Measurements from ENCODE around the gene TRIOBP. TPM values are rescaled to one million over a fixed set of nuclear protein-coding genes. Genes with fewer than 3 reads are reported as not detected.
A peak's percentile ranks its signal among the peaks of the same experiment; 100 is the strongest.

The TRIOBP gene, protein sequence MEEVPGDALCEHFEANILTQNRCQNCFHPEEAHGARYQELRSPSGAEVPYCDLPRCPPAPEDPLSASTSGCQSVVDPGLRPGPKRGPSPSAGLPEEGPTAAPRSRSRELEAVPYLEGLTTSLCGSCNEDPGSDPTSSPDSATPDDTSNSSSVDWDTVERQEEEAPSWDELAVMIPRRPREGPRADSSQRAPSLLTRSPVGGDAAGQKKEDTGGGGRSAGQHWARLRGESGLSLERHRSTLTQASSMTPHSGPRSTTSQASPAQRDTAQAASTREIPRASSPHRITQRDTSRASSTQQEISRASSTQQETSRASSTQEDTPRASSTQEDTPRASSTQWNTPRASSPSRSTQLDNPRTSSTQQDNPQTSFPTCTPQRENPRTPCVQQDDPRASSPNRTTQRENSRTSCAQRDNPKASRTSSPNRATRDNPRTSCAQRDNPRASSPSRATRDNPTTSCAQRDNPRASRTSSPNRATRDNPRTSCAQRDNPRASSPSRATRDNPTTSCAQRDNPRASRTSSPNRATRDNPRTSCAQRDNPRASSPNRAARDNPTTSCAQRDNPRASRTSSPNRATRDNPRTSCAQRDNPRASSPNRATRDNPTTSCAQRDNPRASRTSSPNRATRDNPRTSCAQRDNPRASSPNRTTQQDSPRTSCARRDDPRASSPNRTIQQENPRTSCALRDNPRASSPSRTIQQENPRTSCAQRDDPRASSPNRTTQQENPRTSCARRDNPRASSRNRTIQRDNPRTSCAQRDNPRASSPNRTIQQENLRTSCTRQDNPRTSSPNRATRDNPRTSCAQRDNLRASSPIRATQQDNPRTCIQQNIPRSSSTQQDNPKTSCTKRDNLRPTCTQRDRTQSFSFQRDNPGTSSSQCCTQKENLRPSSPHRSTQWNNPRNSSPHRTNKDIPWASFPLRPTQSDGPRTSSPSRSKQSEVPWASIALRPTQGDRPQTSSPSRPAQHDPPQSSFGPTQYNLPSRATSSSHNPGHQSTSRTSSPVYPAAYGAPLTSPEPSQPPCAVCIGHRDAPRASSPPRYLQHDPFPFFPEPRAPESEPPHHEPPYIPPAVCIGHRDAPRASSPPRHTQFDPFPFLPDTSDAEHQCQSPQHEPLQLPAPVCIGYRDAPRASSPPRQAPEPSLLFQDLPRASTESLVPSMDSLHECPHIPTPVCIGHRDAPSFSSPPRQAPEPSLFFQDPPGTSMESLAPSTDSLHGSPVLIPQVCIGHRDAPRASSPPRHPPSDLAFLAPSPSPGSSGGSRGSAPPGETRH (N-terminal part only)
- 10 to 100 TPM; 54.6 to 89.1 (median 83.6) TPM for total RNA-seq

DNA sequence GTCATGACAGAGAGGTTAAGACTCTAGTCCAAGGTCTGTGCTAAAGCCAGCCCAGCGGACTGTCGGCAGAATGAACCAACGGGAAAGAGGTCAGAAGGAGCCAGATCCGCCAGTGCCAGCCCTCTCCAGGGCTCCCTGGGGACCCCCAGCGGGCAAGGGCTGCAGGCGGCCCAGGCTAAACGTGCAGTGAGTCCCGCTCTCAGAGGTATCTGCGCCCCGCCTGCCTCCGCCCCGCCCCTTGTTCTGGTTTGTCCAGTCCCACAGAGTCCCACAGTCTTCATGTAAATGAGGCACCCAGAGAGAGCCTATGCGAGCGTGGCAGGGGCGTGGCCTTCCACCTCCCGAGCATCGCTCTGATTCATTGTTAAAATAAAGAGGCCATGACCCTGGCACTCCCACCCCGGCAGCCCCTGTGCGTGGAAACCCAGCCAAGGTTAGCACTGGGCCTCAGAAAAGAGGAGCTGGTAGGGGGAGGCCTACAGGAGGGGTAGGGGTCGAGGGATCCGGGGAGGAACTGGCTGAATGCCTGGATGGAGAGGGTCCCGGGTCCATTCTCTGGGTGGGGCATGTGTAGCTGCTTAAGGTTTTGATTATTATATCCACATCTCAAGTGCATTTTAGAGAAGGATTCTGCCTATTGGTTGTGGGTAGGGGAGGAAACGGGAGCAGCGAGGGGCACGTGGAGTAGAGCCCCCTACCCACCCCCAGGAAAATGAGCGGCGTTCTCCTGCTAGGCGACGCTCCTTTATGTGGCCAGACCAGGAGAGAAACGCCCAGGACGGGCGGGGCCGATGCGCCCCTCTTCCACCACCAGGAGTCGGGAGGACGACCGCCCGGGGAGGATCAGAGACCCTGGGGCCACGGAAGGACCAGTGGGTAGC is at the start of gene TRIOBP:
Gene TRIOBP (plus strand): TSS at position 392 of the 881 bp plus-strand sequence. CDS start 4,318 bp downstream, outside the sequence.
- peak; percentile 71 to 96 (median 94) for DNase-seq
- no peaks in the 10 kb centered on the region for H3K9me3 ChIP-seq
- peaks cover 0 to 13% (median 0%) of the 10 kb centered on the region in 4 donors for H3K4me1 ChIP-seq
- peaks cover 0 to 30% (median 0%) of the 10 kb centered on the region in 3 donors for H3K36me3 ChIP-seq
- TF ChIP-seq, protein P1, sequence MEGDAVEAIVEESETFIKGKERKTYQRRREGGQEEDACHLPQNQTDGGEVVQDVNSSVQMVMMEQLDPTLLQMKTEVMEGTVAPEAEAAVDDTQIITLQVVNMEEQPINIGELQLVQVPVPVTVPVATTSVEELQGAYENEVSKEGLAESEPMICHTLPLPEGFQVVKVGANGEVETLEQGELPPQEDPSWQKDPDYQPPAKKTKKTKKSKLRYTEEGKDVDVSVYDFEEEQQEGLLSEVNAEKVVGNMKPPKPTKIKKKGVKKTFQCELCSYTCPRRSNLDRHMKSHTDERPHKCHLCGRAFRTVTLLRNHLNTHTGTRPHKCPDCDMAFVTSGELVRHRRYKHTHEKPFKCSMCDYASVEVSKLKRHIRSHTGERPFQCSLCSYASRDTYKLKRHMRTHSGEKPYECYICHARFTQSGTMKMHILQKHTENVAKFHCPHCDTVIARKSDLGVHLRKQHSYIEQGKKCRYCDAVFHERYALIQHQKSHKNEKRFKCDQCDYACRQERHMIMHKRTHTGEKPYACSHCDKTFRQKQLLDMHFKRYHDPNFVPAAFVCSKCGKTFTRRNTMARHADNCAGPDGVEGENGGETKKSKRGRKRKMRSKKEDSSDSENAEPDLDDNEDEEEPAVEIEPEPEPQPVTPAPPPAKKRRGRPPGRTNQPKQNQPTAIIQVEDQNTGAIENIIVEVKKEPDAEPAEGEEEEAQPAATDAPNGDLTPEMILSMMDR (IDR thresholded peaks at IDR 0.05): peak in 3 of 6 experiments; percentile 53 to 59 (median 55)
- TF ChIP-seq POLR2A (IDR thresholded peaks at IDR 0.05): no peak
- peak within 1 kb of the TSS in 1 of 4 donors; percentile 23 for H3K27ac ChIP-seq
- no peaks in the 10 kb centered on the region for H3K27me3 ChIP-seq
- H3K4me3 ChIP-seq: peak within 1 kb of the TSS in 1 of 4 donors; percentile 22

DNA sequence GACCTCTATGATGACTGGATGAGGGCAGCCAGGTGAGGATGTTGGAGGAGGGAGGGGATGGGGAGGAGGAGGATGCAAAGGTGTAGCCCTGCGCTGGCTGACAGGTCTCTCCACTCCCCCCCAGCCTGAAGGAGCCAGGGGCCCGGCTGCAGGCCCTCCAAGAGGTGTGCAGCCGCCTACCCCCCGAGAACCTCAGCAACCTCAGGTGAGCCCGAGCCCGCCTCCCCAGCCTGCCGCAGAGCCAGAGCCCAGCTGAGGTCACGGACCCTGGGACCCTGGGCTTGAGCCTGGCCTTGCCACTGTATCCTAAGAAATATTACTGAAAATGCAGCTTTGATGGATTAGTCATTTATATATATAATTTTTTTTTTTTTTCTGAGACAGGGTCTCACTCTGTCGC is 49.5 kb upstream of the TRIOBP start:
- Histone ChIP-seq H3K27ac (peak overlapping the region in 3 of 4 donors; percentile 64 to 89 (median 85)), H3K4me1 (peaks cover 2 to 28% (median 12%) of the 10 kb centered on the region in 4 donors), H3K27me3 (no peaks in the 10 kb centered on the region), H3K4me3 (no peak overlapping the region), H3K36me3 (peaks cover 0 to 70% (median 0%) of the 10 kb centered on the region in 3 donors), H3K9me3 (no peaks in the 10 kb centered on the region)
- TF ChIP-seq, protein P1 (IDR thresholded peaks at IDR 0.05): no peak
- no peak for TF ChIP-seq POLR2A (IDR thresholded peaks at IDR 0.05)
- no peak for DNase-seq

DNA sequence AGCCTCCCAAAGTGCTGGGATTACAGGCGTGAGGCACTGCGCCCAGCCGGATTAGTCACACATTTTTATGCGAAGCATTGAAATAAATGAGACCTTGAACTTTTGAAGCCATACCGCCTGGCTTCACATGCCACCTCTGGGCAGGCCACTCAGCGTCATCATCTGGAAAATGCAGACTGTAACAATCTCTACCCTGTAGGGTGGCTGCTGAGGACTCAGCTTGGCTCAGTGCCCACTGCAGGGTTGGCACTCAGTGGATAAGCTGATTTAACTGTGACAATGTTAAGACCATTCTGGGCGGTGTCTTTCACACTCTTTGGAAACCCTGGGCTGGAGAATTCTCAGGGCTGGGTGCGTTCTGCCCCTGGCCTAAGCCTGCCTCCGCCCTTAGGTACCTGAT is 48.9 kb upstream of the TRIOBP start:
- Histone ChIP-seq H3K9me3 (no peaks in the 10 kb centered on the region), H3K27ac (peak overlapping the region in 3 of 4 donors; percentile 64 to 89 (median 85)), H3K4me3 (no peak overlapping the region), H3K4me1 (peaks cover 0 to 22% (median 8%) of the 10 kb centered on the region in 4 donors), H3K27me3 (no peaks in the 10 kb centered on the region), H3K36me3 (peaks cover 0 to 70% (median 0%) of the 10 kb centered on the region in 3 donors)
- peak in 1 of 2 donors; percentile 50 for TF ChIP-seq POLR2A (IDR thresholded peaks at IDR 0.05)
- TF ChIP-seq, protein P1 (IDR thresholded peaks at IDR 0.05): no peak
- DNase-seq: peak in 2 of 3 donors; percentile 90 to 91

GRCh38 chr22:37650463-37651136 is 46.2 kb upstream of the TRIOBP start:
- no peak for TF ChIP-seq POLR2A (IDR thresholded peaks at IDR 0.05)
- TF ChIP-seq, protein P1 (IDR thresholded peaks at IDR 0.05): no peak
- Histone ChIP-seq H3K27me3 (no peaks in the 10 kb centered on the region), H3K27ac (no peak overlapping the region), H3K4me1 (peaks cover 0 to 27% (median 0%) of the 10 kb centered on the region in 4 donors), H3K4me3 (no peak overlapping the region), H3K36me3 (peaks cover 0 to 67% (median 0%) of the 10 kb centered on the region in 3 donors), H3K9me3 (no peaks in the 10 kb centered on the region)
- DNase-seq: no peak

Measured in Peyer's patch (tissue), 4 donors.